ENCODE data around the gene POLR3H.

DNA sequence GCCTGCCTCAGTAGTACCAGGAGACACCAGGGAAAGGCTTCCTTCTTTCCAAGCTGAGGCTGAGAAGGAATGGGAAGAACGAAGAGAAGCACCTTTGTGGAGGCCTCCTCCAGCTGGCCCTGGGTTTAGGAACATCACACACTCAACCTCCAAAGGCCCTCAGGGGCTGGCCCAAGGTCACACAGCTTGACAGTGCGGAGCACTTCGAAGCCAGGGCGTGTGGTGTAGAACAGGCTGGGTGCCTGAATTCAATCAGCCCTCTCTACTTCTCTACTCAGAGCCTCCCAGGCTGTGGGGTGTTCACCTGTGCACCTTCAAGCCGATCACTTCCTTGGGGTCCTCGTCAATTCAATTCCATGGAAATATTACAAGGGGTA is 15.8 kb upstream of the POLR3H start:
- no peak for TF ChIP-seq EZH2 (IDR thresholded peaks at IDR 0.05; ENCODE audit: borderline replicate concordance, insufficient read depth, low read depth, low read length, poor library complexity, severe bottlenecking)
- TF ChIP-seq, protein P1, sequence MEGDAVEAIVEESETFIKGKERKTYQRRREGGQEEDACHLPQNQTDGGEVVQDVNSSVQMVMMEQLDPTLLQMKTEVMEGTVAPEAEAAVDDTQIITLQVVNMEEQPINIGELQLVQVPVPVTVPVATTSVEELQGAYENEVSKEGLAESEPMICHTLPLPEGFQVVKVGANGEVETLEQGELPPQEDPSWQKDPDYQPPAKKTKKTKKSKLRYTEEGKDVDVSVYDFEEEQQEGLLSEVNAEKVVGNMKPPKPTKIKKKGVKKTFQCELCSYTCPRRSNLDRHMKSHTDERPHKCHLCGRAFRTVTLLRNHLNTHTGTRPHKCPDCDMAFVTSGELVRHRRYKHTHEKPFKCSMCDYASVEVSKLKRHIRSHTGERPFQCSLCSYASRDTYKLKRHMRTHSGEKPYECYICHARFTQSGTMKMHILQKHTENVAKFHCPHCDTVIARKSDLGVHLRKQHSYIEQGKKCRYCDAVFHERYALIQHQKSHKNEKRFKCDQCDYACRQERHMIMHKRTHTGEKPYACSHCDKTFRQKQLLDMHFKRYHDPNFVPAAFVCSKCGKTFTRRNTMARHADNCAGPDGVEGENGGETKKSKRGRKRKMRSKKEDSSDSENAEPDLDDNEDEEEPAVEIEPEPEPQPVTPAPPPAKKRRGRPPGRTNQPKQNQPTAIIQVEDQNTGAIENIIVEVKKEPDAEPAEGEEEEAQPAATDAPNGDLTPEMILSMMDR (IDR thresholded peaks at IDR 0.05): no peak

Data from B cell (primary cell).